HG03521 (cell line): ENCODE data around the gene RABGAP1L.
"Not testable (repeated sequence)": the region's sequence is repeated elsewhere in the genome, so short reads cannot be mapped to it uniquely, and the experiment has no call there.

ENCODE experiments used
- ATAC-seq: cut with Tn5 transposase; IDR thresholded peaks from one replicate; pipeline ENCODE4 v1.9.1; 2021; ENCODE audit warnings: mild to moderate bottlenecking, moderate library complexity; ENCODE audit not compliant: unreplicated experiment

The RABGAP1L gene

DNA sequence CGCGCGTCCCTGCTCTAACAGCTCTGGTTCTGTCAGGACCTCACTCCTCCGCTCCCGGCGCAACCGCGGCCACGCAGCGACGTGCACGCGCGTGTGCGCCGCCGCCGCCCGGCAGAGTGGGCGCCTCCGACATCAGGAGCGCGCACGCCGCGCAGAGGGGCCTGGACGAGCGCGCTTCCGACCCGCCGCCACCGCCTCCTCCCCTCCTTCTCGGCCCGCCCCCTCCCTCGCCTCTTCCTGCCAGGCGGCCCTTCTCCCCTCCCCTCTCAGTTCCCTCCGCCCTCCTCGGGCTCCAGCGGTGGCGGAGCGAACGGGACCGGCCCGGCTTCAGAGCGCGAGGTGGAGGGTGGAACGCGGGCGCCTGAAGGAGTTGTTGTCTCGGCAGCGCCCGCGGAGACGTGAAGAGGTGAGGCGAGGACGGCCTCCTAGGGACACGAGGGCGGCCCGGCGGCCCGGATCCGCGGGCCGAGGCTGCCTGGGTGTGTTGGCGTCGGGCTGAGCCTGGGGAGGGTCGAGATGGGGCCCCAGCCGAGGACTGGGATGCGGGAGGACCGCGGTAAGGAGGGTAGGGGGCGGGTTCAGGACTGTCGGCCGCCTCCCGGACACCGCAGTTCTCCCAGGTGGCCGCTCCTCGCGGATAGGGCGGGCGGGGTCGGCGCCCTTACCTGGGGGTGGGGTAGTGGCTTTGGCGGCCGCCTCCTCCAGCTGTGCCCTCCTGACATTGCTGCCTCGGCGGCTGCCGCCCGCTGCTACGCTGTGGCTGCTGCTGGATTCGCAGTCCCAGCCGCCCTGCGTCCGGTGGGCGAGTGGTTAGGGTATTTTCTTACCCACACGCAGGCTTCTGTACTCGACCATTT is at the start of gene RABGAP1L:
Gene RABGAP1L, plus strand, starts transcription at position 269 of the 857 bp plus-strand sequence.
- ATAC-seq: peak; percentile 67

DNA sequence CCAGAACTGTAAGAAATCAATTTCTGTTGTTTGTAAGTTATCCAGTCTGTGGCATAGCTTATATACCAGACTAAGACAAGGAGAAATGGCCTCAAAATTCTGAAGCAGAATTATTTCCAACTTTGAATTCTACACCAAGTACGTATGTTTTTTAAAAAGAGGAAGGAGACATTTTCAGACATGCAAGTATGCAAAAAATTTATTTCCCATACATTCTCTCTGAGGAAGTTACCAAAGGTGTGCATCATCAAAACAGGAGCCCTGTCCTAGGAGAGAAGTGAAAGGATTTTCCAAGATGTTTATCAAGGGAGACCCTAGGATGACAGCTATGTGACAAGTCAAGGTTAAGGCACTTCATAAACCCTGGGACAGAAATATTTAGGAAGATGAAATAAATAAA is 49.3 kb upstream of the RABGAP1L start:
- ATAC-seq: no peak

GRCh38 chr1:174112489-174113162 is 46.7 kb upstream of the RABGAP1L start:
- no peak for ATAC-seq

DNA sequence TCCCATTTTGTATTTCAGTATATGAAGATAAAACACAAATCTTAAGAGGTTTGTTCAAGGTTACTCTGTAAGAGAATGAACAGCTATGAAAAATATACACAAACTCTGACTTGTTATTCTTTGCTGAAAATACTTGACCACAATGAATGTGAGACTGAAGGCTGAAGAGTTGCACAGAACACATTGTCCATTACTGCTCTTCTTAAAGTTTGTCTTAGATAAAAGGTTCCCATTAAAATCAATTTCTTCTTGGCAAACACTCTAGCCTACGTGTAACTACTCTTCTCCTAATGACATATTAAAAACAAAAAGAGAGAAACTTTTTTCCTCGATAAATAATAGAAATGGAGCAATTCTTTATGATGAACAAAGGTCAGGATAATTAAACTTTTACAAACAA is 45.2 kb upstream of the RABGAP1L start:
- no peak for ATAC-seq

DNA sequence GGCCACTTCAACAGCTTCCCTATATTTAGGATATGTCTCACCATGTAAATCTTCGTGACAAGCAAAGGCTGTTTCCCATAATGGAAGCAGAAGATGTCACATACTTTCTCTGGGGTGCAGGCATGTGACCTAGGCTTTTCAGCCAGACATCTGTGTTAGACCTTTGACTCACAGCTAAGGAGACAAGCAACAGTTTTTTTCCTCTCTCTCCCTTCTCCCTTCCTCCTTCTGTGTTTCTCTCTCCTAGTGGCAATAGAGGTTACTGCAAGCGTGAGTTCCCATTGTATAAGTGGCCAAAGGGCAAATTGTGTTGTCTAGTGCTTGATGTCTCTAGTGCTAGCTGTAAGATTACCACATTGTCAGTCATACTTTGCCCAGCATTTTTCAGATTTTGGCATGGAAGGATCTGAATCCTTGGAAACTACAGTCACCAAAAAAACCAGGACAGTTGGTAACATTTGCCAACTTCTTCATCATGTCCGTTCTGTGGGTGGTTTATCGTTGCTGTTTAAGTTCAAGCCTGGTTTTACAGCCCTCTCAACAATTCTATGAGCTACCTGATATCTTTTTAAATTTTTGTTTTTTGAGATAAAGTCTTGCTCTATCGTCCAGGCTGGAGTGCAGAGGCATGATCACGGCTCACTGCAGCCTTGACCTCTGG is 44.4 kb upstream of the RABGAP1L start:
- ATAC-seq: no peak

DNA sequence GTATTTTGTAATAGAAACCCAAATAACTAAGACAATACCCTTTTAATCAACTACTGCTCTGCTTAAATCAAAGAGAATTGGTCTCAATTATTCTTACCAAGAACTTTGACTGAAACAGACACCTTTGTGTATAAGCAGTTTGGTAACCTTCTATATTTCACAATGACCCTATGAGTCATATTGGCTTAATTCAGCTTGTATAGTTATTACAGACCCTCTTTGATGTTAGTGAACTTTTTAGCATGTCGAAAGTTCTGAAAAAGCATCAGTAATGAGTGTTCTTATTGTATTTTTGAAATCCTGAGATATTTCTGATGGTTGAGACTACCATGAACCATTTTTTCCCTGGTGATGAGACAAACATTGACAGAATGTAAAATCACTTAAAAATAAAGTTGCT is 43.3 kb upstream of the RABGAP1L start:
- ATAC-seq: no peak

- no peak for ATAC-seq
Measured at GRCh38 chr1:174118751-174119150, 40.6 kb upstream of the RABGAP1L start.

DNA sequence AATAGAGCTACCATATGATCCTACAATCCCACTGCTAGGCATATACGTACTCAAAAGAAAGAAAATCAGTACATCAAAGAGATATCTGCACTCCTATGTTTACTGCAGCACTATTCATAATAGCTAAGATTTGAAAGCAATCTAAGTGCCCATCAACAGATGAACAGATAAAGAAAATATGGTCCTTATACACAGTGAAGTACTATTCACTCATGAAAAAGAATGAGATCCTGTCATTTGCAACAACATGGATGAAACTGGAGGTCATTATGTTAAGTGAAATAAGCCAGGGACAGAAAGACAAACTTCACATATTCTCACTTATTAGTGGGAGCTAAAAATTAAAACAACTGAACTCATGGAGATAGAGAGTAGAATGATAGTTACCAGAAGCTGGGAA is 37.0 kb upstream of the RABGAP1L start:
- not testable (repeated sequence) for ATAC-seq

DNA sequence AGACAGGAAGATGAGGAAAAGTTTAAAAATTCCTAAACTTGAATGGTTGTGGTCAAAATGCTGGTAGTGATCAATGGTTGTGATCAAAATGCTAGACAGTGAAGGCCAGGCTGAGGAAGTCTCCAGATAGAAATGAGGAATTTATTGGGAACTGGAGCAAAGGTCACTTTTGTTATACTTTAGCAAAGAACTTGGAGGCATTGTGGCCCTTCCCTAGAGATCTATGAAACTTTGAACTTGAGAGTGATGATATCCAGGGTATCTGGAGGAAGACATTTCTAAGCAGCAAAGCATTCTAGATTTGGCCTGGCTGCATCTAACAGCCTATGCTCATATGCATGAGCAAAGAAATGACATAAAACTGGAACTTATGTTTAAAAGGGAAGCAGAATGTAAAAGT is 35.5 kb upstream of the RABGAP1L start:
- ATAC-seq: no peak

DNA sequence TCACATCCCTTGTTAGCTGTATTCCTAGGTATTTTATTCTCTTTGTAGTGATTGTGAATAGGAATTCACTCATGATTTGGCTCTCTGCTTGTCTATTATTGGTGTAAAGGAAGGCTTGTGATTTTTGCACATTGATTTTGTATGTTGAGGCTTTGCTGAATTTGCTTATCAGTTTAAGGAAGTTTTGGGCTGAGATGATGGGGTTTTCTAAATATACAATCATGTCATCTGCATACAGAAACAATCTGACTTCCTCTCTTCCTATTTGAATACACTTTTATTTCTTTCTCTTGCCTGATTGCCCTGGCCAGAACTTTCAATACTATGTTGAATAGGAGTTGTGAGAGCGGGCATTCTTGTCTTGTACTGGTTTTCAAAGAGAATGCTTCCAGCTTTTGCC is 32.1 kb upstream of the RABGAP1L start:
- ATAC-seq: not testable (repeated sequence)

GRCh38 chr1:174131032-174131638 is 28.2 kb upstream of the RABGAP1L start:
- ATAC-seq: no peak

GRCh38 chr1:174134003-174134659 is 25.2 kb upstream of the RABGAP1L start:
- ATAC-seq: no peak

GRCh38 chr1:174135211-174135610 is 24.1 kb upstream of the RABGAP1L start:
- ATAC-seq: no peak

DNA sequence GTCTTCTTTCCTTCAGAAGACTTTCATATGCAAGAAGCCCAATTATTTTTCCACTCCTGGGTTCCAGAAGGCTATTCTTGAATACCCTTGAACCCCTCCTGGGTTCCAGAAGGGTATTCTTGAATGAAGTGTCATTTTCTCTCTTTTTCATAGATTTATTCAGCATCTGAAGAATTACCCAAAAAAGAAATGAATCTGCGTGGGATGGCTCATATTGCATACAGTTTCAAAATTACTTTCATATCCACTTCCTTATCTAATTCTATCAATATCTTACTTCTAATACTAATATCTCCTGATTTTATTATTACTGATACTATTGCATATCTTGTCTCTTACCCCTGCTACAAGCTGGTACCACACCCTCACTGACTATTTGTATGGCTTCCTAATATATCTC is 22.6 kb upstream of the RABGAP1L start:
- no peak for ATAC-seq

- no peak for ATAC-seq
Measured at GRCh38 chr1:174142836-174143235, 16.5 kb upstream of the RABGAP1L start.

- not testable (repeated sequence) for ATAC-seq
Measured at GRCh38 chr1:174143727-174144396, 15.5 kb upstream of the RABGAP1L start.

DNA sequence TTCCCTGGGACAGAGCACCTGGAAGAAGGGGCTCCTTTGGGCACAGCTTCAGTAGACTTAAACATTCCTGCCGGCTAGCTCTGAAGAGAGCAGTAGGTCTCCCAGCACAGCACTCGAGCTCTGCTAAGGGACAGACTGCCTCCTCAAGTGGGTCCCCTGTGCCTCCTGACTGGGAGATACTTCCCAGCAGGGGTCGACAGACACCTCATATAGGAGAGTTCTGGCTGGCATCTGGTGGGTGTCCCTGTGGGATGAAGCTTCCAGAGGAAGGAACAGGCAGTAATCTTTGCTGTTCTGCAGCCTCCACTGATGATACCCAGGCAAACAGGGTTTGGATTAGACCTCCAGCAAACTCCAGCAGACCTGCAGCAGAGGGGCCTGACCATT is 14.9 kb upstream of the RABGAP1L start:
- ATAC-seq: not testable (repeated sequence)

GRCh38 chr1:174149216-174149615 is 10.1 kb upstream of the RABGAP1L start:
- no peak for ATAC-seq

DNA sequence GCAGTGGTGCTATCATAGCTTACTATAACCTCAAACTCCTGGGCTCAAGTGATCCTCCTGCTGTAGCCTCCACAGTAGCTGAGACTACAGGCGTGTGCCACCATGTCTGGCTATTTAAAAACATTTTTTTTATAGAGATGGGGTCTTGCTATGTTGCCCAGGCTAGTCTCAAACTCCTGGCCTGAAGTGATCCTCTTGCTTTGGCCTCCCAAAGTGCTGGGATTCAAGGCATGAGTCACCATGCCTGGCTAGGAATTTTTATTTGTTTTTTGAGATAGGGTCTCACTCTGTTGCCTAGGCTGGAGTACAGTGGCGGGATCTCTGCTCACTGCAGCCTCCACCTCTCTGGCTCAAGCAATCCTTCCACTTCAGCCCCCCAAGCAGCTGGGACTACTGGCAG is 8.8 kb upstream of the RABGAP1L start:
- ATAC-seq: no peak

DNA sequence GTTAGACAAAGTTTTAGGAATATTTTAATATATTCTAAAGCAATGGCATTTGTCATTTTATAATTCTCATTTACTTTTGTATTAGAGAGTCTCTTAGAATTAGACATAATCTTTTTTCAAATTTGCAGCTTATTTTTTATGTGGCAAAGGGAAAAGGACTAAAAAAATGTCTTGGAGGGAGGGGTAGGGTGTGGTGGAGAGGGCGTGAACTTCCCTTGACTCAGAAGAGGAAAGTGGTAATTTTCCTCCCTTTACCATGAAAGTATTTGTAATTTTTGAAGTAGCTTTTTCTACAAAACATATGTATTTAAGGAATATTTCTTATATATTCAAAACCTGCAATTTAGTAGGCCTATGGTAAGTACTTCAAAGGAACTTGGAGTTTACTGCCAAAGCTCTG is 6.9 kb upstream of the RABGAP1L start:
- ATAC-seq: no peak
